IPS-18a (cell line): ENCODE results near the gene SLC43A2.

Experiments used
- H3K27ac ChIP-seq: one replicate; pipeline ENCODE4 v1.5.1; 2013; ENCODE audit warnings: low read length
- H3K27me3 ChIP-seq: one replicate; pipeline ENCODE4 v1.6.1; 2013; ENCODE audit warnings: mild to moderate bottlenecking, low read length; ENCODE audit not compliant: control insufficient read depth, insufficient read depth
- H3K36me3 ChIP-seq: one replicate; pipeline ENCODE4 v1.6.1; 2013; ENCODE audit warnings: low read depth, low read length; ENCODE audit not compliant: control insufficient read depth
- H3K4me1 ChIP-seq: one replicate; pipeline ENCODE4 v1.6.1; 2013; ENCODE audit warnings: low read depth, low read length; ENCODE audit not compliant: control insufficient read depth
- H3K4me3 ChIP-seq: one replicate; pipeline ENCODE4 v1.5.1; 2013; ENCODE audit warnings: low read length
- H3K9ac ChIP-seq: one replicate; pipeline ENCODE4 v1.6.1; 2013; ENCODE audit warnings: mild to moderate bottlenecking, low read length, moderate library complexity
- H3K9me3 ChIP-seq: one replicate; pipeline ENCODE4 v1.6.1; 2013; ENCODE audit warnings: low read depth, low read length; ENCODE audit not compliant: control insufficient read depth

The SLC43A2 gene

GRCh38 chr17:1640329-1641064 lies 11.9 kb upstream of the SLC43A2 start:
- Histone ChIP-seq H3K36me3 (no peaks in the 10 kb centered on the region), H3K27ac (no peak overlapping the region), H3K4me1 (peaks cover 5% of the 10 kb centered on the region), H3K4me3 (no peak overlapping the region), H3K9me3 (no peaks in the 10 kb centered on the region), H3K27me3 (peaks cover 12% of the 10 kb centered on the region), H3K9ac (no peak overlapping the region)

GRCh38 chr17:1639549-1640180 lies 11.0 kb upstream of the SLC43A2 start:
- Histone ChIP-seq H3K9ac (no peak overlapping the region), H3K4me1 (peaks cover 5% of the 10 kb centered on the region), H3K4me3 (no peak overlapping the region), H3K27ac (no peak overlapping the region), H3K36me3 (no peaks in the 10 kb centered on the region), H3K9me3 (no peaks in the 10 kb centered on the region), H3K27me3 (peaks cover 11% of the 10 kb centered on the region)

GRCh38 chr17:1638624-1639300 lies 10.1 kb upstream of the SLC43A2 start:
- Histone ChIP-seq H3K4me1 (no peaks in the 10 kb centered on the region), H3K36me3 (no peaks in the 10 kb centered on the region), H3K27ac (no peak overlapping the region)

DNA sequence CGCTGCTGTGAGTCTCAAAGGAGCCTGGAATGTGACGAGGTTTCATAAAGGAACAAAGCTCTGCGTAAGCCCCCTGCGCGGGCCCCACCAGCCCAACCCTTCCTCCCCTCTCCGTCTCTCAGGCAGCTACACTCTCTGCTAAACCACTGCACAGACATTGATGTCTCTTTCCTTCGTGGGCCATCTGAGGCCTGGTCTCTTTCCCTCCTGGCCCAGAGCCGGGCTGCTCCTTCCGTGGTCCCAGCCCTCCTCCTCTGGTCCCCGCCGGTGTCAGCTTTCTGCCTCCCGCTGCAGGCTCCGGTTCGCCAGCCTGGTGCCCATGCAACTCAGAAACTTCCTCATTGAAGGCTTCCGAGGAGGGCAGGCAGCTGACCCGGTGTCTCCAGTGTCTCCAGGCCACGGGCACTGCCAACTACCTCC lies 9.5 kb upstream of the SLC43A2 start:
- Histone ChIP-seq H3K36me3 (no peaks in the 10 kb centered on the region), H3K27me3 (no peaks in the 10 kb centered on the region), H3K9ac (no peak overlapping the region), H3K27ac (no peak overlapping the region), H3K4me1 (no peaks in the 10 kb centered on the region), H3K4me3 (no peak overlapping the region), H3K9me3 (no peaks in the 10 kb centered on the region)

More at GRCh38 chr17:1638624-1639300, 10.1 kb upstream of the SLC43A2 start:
- H3K4me3 ChIP-seq = no peak overlapping the region
- H3K9me3 ChIP-seq = no peaks in the 10 kb centered on the region
- H3K27me3 ChIP-seq = peaks cover 2% of the 10 kb centered on the region
- H3K9ac ChIP-seq = no peak overlapping the region

GRCh38 chr17:1636732-1637285 lies 8.2 kb upstream of the SLC43A2 start:
- Histone ChIP-seq H3K27ac (no peak overlapping the region), H3K36me3 (no peaks in the 10 kb centered on the region), H3K9ac (no peak overlapping the region), H3K9me3 (no peaks in the 10 kb centered on the region), H3K4me1 (no peaks in the 10 kb centered on the region), H3K27me3 (no peaks in the 10 kb centered on the region), H3K4me3 (no peak overlapping the region)

- H3K9ac ChIP-seq = no peak overlapping the region
- no peak overlapping the region for H3K4me3 ChIP-seq
- H3K27ac ChIP-seq = no peak overlapping the region
Measured at GRCh38 chr17:1635675-1636465, 7.2 kb upstream of the SLC43A2 start.

GRCh38 chr17:1634841-1635650 lies 6.4 kb upstream of the SLC43A2 start:
- no peak overlapping the region for H3K9ac ChIP-seq
- no peak overlapping the region for H3K27ac ChIP-seq
- H3K27me3 ChIP-seq = peaks cover 10% of the 10 kb centered on the region
- no peaks in the 10 kb centered on the region for H3K4me1 ChIP-seq
- no peaks in the 10 kb centered on the region for H3K9me3 ChIP-seq
- no peak overlapping the region for H3K4me3 ChIP-seq
- H3K36me3 ChIP-seq = no peaks in the 10 kb centered on the region

More at GRCh38 chr17:1635675-1636465, 7.2 kb upstream of the SLC43A2 start:
- Histone ChIP-seq H3K4me1 (no peaks in the 10 kb centered on the region), H3K27me3 (peaks cover 2% of the 10 kb centered on the region), H3K9me3 (no peaks in the 10 kb centered on the region), H3K36me3 (no peaks in the 10 kb centered on the region)

- Histone ChIP-seq H3K9ac (no peak overlapping the region), H3K27me3 (peaks cover 24% of the 10 kb centered on the region), H3K9me3 (no peaks in the 10 kb centered on the region), H3K4me1 (peaks cover 8% of the 10 kb centered on the region), H3K4me3 (no peak overlapping the region), H3K27ac (no peak overlapping the region), H3K36me3 (no peaks in the 10 kb centered on the region)
Measured at GRCh38 chr17:1630662-1631061, 2.0 kb upstream of the SLC43A2 start.

DNA sequence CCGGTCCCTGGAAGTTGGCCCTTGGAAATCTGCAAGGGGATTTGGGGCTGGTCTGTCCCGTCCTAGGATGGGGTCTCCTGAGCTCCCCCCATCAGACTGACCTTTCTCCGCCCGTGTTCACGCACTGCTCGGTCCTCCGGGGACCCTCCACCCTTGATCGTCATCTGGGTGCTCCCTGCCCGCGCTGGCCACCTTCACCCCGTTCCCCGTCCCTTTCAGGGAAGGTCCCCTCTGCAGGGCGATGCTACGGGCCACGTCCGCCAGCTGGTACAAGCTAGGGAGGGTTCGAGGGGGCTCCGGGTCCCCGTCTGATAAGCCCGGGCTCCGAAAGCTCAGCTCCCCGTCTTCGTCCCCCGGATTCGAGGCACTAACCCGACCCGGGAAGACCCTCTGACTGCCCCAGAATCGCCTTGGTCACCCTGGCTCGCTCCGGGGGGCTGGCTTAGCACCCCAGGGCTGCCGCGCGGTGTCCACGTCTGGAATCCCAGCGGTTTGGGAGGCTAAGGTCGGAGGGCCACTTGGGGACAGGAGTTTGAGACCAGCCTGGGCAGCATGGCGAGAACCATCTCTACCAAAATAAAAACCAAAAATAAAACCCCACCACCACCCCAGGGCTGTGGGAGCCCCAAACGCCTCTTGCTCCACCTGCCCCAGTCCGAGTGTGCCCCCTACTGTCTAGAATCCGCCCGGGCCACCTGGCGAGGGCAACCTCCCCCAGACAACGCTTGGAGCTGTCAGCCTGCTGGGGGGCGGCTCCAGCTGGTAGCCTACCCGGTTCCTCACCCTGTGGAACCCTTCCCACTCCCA lies 1.1 kb upstream of the SLC43A2 start:
- H3K4me1 ChIP-seq = peaks cover 10% of the 10 kb centered on the region

More for the DNA sequence above, 1.1 kb upstream of the SLC43A2 start:
- H3K9me3 ChIP-seq = no peaks in the 10 kb centered on the region
- no peaks in the 10 kb centered on the region for H3K36me3 ChIP-seq
- H3K4me3 ChIP-seq = peak overlapping the region; percentile 75
- H3K27ac ChIP-seq = no peak overlapping the region
- peak overlapping the region; percentile 86 for H3K9ac ChIP-seq
- peaks cover 24% of the 10 kb centered on the region for H3K27me3 ChIP-seq
